Measurements from ENCODE around the gene ADAMTS2.

DNA sequence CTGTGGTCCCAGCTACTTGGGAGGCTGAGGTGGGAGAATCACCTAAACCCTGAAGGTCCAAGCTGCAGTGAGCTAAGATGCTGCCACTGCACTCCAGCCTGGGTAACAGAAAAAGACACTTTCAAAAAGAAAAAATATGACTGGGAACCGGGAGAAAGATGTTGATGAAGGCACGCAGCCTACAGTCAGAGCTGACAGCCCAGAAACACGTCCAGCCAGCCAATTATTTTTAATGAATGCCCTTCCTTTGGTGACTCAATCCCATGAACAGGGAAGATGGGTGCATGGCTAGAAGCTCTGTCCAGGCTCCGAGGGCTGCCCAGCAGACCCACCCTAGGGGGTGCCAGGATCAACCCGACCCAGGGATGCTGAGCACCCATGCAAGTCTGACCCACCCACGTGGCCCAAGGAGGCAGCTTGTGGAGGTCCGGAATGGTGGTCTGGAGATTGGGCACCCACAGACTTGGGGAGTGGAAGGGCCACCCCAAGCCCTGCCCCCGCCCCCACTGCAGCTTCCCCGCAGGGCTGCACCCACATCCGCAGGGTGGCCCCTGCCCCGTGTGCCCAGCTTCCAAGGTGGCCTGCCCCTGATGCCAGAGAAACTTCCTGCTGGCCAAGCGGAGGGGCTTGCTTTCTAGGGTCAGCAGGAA, 51.0 kb downstream of the ADAMTS2 start:
- TF ChIP-seq, protein P1, sequence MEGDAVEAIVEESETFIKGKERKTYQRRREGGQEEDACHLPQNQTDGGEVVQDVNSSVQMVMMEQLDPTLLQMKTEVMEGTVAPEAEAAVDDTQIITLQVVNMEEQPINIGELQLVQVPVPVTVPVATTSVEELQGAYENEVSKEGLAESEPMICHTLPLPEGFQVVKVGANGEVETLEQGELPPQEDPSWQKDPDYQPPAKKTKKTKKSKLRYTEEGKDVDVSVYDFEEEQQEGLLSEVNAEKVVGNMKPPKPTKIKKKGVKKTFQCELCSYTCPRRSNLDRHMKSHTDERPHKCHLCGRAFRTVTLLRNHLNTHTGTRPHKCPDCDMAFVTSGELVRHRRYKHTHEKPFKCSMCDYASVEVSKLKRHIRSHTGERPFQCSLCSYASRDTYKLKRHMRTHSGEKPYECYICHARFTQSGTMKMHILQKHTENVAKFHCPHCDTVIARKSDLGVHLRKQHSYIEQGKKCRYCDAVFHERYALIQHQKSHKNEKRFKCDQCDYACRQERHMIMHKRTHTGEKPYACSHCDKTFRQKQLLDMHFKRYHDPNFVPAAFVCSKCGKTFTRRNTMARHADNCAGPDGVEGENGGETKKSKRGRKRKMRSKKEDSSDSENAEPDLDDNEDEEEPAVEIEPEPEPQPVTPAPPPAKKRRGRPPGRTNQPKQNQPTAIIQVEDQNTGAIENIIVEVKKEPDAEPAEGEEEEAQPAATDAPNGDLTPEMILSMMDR (IDR thresholded peaks at IDR 0.05): no peak
- no peak for TF ChIP-seq POLR2A (IDR thresholded peaks at IDR 0.05)
